Activated CD4-positive, alpha-beta T cell treated with anti-CD3 and anti-CD28 coated beads for 1 hour (primary cell): Measurements from ENCODE around the gene ARHGAP27.

ENCODE experiments used
- DNase-seq: peaks from one replicate; pipeline ENCODE4 v3.0.0-alpha.2; 2020

Gene ARHGAP27

DNA sequence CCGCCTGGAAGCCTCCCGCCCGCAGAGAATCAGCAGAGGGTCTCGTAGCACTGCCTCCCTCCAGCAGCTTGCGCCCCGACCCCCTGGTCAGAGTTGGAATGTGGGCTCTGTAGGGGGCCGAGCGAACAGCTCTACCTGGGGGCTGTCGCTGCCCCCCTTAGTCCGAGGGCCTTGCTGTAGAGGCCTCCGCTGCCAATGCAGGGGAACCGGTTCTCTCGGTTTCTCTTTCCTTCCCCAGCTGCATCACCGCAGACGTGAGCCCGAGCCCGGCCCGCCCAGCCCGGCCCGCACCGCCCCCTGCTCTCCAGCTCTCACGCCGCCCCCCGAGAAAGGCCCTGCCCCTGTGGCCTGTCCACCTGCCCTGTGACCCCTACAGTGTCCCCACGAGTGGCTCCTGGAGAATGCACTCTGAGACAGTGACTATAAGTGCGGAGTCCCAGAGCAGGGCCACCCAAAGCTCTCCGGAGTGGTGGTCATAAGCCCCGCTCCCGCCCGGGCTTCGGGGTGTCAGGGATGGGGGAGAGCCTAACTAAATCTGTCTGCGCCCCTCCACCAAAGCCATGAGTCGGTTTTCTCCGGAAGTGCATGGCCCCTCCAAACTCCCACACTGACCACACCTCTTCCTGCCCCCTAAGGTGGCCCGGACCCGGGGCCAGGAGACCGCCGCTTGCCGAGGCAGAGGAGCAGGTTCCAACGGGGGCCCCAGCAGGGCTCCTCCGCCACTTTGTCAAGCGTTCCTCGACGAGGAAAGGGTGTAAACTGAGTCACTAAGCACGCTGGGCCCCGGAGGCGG, 1.7 kb downstream of the ARHGAP27 start:
- DNase-seq = no peak

DNA sequence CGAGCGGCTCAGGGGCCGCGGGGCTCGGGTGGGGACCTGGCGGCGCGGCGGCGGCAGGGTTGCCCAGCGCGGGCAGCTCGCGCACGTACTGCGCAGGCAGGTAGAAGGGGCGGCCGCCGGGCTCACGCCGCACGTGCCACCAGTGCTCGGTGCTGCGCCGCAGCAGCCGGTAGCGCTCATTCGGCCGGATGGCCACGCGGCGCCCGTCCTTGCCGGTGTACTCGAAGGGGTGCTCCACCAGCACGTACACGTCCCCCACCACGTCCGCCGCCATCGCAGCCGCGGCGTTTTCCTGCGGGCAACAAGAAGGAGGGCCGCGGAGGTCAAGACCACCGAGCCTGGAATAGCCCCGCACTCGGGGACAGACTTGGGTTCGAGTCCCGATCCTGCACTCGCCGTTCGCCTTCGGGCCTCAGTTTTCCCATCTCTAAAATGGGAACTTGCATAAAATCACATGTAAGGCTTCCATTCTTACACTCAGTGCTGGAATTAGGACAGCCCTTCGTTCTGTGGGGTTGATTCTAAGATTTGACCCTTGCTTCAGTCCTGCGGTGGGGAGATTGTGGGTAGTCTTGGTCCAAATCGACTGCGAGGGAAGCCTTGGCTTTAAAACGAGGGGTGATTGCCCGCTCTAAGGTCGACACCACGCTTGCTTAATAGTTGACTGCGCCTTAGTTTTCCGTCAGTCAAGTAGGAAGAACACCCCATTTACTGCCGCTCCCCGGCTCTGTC, 2.5 kb downstream of the ARHGAP27 start:
- no peak for DNase-seq

GRCh38 chr17:45429339-45430005, 3.2 kb downstream of the ARHGAP27 start:
- DNase-seq = no peak

DNA sequence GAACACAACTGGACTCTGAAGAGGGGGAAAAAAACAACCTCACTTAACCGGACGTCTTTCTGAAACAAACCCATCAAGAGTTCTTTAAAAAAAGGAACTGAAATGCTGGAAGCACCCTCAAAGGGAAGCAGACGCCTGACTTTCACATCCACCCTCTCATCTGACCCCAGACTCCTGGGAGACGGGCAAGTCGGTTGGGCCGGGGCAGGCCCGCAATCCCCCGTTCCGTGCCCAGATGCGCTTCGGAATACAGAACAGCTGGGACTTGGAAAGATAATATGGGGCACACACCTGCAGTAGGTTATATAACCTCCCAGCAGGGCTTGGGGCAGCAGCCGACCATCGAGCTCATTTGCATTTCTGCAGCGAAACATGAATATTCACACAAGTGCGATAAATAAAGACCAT, 3.7 kb downstream of the ARHGAP27 start:
- DNase-seq = no peak

GRCh38 chr17:45428050-45428617, 4.5 kb downstream of the ARHGAP27 start:
- peak; percentile 66 for DNase-seq

DNA sequence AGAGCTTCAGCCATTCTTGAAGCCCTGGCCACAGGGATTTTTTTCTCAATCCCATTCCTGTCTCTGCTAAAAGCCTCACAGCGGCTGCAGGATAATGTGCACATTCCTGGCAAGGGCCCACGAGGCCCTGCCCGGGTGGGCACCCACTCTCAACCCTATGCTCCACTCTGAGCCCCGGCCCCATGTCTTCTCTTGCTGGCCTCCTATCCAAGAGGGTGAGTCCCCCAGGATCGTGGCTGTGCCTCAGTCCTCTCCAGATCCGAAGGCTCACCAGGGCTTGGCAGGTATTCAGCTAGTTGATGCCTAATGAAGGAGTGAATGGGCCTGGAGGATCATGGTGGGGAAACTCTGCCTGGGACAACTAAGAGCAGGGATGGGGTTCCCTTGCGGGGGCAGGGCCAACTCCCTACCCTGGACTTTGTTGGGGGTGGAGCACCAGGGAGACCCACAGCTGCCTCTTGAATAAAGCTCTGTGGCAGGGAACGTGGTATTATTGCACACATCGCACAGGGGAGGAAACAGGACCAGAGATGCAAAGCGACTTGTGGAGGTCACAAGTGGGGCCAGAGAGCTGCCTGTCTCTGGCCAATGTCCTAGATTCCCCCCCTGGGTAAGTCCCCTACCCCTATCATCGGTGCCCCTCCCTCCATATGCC, 5.4 kb downstream of the ARHGAP27 start:
- no peak for DNase-seq

DNA sequence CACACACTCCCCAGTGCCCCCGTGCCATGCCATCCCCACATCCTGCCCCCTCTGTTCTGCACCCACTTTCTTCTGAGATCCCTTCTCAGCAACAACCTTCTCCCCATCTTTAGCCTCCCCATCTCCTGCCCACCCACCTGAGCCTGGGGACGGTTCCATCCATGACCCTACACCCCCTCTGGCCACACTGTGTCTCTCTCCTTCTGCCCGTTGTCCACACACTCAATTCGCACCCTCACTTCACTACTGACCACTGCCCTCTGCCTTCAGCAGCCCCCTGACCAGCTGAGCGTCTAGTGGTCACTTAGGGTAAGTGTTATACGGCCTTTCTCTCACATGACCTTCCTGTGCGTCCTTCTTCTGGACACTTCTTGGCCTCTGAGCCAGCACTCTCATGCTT, 6.1 kb downstream of the ARHGAP27 start:
- DNase-seq = no peak

- DNase-seq = no peak
Observed at GRCh38 chr17:45425984-45426413, 6.7 kb downstream of the ARHGAP27 start.

DNA sequence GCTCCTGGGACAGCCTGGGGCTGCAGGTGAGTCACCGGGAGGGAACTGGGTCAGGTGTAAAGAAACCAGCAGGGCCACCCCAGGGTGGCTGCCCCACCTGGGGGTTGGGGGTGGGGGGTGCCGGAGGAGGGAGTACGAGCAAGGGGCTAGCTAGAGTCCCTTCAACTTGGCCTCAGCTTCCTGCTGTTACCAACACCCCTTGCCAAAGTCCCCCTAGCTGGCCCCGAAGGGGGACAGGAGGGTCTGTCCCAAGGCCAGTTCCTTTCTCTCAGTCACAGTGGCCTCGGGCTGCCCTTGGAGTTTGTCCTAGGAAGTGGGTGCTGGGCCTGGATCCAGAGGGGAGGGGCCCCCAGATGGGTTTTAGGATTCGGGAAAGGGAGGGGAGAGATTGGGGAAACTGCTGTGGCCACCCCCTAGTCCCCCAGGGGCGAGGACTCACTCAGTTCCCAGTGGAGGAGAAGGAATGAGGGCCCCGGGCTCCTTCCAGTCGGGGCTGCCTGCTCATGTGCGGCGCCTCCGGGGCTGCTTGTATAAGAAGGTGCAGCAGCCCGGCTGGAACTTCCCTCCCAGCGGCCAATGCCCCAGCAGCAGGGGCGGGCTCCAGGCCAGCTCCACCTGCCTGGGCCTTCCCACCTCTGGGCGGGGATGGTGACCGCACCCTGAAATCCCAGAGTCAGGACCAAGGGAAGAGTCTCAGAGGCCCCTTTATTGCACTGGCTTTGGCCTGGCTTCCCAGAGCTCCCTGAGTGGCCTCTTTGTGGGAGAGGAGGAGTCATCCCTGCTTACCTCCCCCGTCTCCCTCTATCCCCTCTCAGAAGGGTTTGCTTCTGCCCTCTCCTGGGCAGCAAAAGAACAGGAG, 7.3 kb downstream of the ARHGAP27 start:
- DNase-seq = no peak

DNA sequence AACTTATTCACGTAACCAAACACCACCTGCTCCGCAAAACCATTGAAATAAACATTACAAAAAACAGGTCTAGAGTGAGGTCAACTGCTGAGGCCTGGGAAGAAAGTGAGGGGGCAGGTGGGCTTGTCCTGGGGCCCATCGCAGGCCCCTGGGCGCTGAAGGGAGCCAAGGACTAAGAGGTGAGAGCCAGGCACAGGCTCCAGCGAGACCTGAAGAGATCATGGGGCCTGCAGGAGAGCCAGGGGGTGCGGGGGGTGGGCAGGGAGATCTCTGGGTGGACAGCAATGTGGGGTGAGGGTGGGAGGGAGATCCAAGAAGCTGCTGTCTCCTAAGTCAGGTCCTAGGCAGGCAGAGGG, 7.9 kb downstream of the ARHGAP27 start:
- no peak for DNase-seq

DNA sequence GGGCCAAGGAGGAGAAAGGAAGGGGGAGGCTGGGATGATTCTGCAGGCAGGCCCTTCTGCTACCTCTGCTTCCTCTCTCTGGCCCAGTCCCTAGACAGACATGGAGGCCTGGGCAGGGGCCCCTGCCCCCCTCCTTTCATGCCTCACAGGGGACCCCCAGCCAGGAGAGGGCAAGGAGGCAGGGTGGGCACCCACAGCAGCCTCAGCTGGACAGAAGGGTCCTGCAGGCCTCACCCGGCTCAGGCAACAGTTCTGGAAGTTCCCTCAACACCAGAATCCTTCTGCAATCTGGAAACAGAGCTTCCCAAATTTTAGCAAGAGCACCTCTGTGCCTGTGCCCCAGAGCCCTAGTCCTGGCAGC, 8.7 kb downstream of the ARHGAP27 start:
- DNase-seq = no peak

- DNase-seq = no peak
Observed at GRCh38 chr17:45423304-45423974, 9.2 kb downstream of the ARHGAP27 start.

DNA sequence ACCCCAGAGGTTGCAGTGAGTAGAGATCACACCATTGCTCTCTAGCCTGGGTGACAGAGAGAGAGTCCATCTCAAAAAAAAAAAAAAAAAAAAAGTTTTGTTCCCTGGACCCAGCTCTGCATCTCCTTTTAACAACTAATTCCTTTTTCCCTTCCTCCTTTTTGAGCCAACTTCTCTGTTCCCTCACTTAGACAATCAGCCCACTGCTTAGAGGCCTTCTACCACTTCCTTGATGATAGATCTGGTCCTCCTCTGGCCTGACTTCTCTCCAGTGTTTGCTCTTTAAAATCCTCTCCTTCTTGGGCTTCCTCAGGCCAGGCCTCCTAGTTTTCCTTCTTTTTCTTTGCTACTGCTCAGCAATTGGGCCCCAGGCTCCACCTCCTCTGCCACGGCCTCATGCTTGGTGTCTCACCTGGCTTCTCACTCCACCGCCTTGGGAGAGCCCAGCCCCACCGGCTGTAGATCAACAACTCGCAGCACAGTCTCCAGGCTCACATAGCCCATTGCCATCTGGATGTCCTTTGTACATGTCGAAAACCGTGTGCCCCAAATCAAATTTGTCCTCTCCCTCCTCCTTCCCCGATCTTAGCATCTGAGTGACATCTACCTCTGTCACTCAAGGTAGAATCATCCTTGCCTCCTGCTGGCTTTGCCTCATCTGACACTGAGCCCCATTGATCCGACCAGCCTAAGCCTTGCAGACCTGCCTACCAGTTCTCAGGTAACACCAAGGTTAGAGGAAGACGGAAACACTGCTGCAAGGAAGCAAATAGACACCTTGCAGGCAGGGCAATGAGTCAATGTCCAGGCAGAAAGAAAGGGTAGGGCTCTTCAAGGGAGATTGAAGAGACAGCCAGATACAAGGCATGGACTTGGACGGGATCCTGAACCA, 17.4 kb downstream of the ARHGAP27 start:
- no peak for DNase-seq

GRCh38 chr17:45413498-45413923, 19.2 kb downstream of the ARHGAP27 start:
- no peak for DNase-seq

GRCh38 chr17:45411348-45412105, 21.1 kb downstream of the ARHGAP27 start:
- DNase-seq = no peak

DNA sequence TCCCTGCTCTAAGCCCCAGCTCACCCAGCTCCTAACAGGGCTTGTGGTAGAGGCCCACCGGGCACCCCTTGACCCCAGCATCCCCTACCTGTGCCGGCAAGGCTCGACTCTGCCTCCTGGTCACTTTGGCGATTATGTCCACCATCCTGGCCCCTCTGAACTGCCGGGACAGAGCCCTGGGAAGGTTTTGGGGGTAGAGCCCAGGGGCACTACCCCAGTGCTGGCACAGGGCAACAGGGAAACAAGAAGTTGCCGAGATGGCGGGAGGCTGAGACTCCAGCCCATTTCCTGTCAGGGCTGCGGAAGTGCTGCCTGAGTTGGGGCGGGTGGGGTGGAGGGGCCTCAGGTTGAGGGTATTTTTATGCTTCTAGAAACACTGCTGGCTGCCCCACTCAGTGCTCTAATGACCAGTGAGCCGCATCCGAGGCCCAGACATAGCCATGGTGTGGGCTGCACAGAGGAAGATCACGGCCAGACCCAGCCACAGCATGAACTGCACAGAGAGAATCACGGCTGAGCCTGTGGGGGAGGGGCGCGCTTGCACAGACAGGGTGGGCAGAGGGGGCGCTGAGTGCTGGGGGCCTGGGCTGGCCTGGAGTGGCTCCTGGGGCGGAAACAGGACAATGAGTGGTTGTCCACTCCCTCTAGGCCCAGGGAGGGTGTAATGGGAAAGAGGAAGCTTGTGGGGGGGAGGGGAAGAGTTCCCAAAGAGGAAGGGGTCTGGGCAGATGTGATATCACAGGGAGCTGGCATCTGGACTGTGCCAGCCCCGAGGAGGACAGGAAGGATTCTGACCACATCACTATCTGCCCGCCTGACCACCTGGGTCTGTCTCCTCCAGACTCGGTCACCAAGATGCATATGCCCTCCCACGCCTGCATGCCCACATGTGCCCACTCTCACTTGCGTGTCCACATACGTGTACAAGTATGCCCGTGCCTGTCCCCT, 22.3 kb downstream of the ARHGAP27 start:
- peak; percentile 35 for DNase-seq

DNA sequence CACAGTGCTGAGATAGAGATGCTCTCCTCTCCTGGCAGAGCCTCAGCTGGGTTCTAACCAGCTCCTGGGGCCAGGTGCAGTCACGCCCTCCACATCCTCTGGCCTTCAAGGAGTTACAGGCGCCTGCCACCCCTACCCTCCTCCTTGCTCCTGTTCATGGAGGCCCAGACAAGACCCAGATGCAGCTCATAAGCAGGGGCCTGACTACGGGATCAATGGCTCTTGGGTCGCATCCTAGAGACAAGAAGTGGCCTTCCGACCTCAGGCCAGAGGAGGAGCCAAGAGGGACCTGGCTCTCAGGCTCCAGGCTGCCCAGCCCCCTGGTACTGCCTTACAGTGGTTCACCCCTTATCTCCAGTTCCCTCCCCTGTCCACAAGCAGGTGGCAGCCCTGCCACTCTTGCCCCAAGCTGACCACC, 23.0 kb downstream of the ARHGAP27 start:
- DNase-seq = no peak
